H9 (cell line): ENCODE measurements around the gene FAM162A. TPM values are rescaled to one million over a fixed set of nuclear protein-coding genes. Genes with fewer than 3 reads are reported as not detected.

Source experiments
- DNase-seq: peaks from one replicate; pipeline ENCODE4 v3.0.0-alpha.2; 2017
- H2AFZ ChIP-seq: one replicate; pipeline ENCODE4 v1.6.1; 2013; ENCODE audit warnings: mild to moderate bottlenecking, low read length, control low read depth, moderate library complexity
- H2AK5ac ChIP-seq: 2 replicates; pipeline ENCODE4 v1.6.1; 2013; ENCODE audit warnings: low read length, control low read depth, mixed read lengths; ENCODE audit not compliant: insufficient read length
- H2BK120ac ChIP-seq: one replicate; pipeline ENCODE4 v1.6.1; 2013; ENCODE audit warnings: low read depth, mild to moderate bottlenecking, low read length, control low read depth, inconsistent platforms; ENCODE audit not compliant: poor library complexity, severe bottlenecking
- H2BK12ac ChIP-seq: 2 replicates; pipeline ENCODE4 v1.6.1; 2013; ENCODE audit warnings: low read length, control low read depth, mixed read lengths, low read depth; ENCODE audit not compliant: insufficient read length
- H2BK15ac ChIP-seq: 2 replicates; pipeline ENCODE4 v1.6.1; 2013; ENCODE audit warnings: low read depth, low read length, control low read depth
- H2BK20ac ChIP-seq: one replicate; pipeline ENCODE4 v1.6.1; 2013; ENCODE audit warnings: low read depth, mild to moderate bottlenecking, low read length, control low read depth, inconsistent platforms; ENCODE audit not compliant: poor library complexity, severe bottlenecking
- H2BK5ac ChIP-seq: 2 replicates; pipeline ENCODE4 v1.6.1; 2013; ENCODE audit warnings: low read length, control low read depth, mixed read lengths; ENCODE audit not compliant: insufficient read length
- H3K14ac ChIP-seq: 2 replicates; pipeline ENCODE4 v1.6.1; 2013; ENCODE audit warnings: low read length, control low read depth; ENCODE audit not compliant: insufficient read depth
- H3K18ac ChIP-seq: 2 replicates; pipeline ENCODE4 v1.6.1; 2013; ENCODE audit warnings: low read depth, mild to moderate bottlenecking, mixed read lengths, low read length, control low read depth; ENCODE audit not compliant: insufficient read length
- H3K23ac ChIP-seq: 2 replicates; pipeline ENCODE4 v1.6.1; 2013; ENCODE audit warnings: low read length, control low read depth, mixed read lengths, low read depth; ENCODE audit not compliant: insufficient read length
- H3K23me2 ChIP-seq: 2 replicates; pipeline ENCODE4 v1.6.1; 2013; ENCODE audit warnings: low read depth, mild to moderate bottlenecking, mixed read lengths, low read length, control low read depth; ENCODE audit not compliant: insufficient read length, poor library complexity, severe bottlenecking
- H3K27ac ChIP-seq: 2 replicates; pipeline ENCODE4 v1.5.1; 2013; ENCODE audit warnings: low read length, control low read depth, mixed read lengths, low read depth; ENCODE audit not compliant: insufficient read length
- H3K27me3 ChIP-seq: 2 replicates; pipeline ENCODE4 v1.6.1; 2013; ENCODE audit warnings: low read length, control low read depth, inconsistent platforms; ENCODE audit not compliant: insufficient read depth
- H3K4ac ChIP-seq: 2 replicates; pipeline ENCODE4 v1.6.1; 2013; ENCODE audit warnings: low read depth, mild to moderate bottlenecking, control low read depth, inconsistent platforms, low read length, moderate library complexity
- H3K4me1 ChIP-seq: 2 replicates; pipeline ENCODE4 v1.6.1; 2013; ENCODE audit warnings: low read length, control low read depth, inconsistent platforms; ENCODE audit not compliant: insufficient read depth
- H3K4me2 ChIP-seq: 2 replicates; pipeline ENCODE4 v1.6.1; 2013; ENCODE audit warnings: low read length, control low read depth, mixed read lengths; ENCODE audit not compliant: insufficient read length, insufficient read depth
- H3K56ac ChIP-seq: 2 replicates; pipeline ENCODE4 v1.6.1; 2013; ENCODE audit warnings: low read depth, mild to moderate bottlenecking, mixed read lengths, low read length, control low read depth; ENCODE audit not compliant: insufficient read length
- H3K79me1 ChIP-seq: 2 replicates; pipeline ENCODE4 v1.6.1; 2013; ENCODE audit warnings: low read depth, mild to moderate bottlenecking, moderate library complexity, low read length, control low read depth, inconsistent platforms; ENCODE audit not compliant: insufficient read depth, poor library complexity, severe bottlenecking
- H3K79me2 ChIP-seq: 2 replicates; pipeline ENCODE4 v1.6.1; 2013; ENCODE audit warnings: low read length, control low read depth, inconsistent platforms; ENCODE audit not compliant: insufficient read depth
- H3K9ac ChIP-seq: 2 replicates; pipeline ENCODE4 v1.6.1; 2013; ENCODE audit warnings: low read length, control low read depth, mixed read lengths; ENCODE audit not compliant: insufficient read length; ENCODE audit errors: extremely low read depth
- H3K9me3 ChIP-seq: one replicate; pipeline ENCODE4 v1.6.1; 2013; ENCODE audit warnings: low read depth, low read length, inconsistent platforms; ENCODE audit not compliant: control insufficient read depth
- H3T11ph ChIP-seq: one replicate; pipeline ENCODE4 v1.6.1; 2013; ENCODE audit warnings: mild to moderate bottlenecking, low read length, control low read depth, inconsistent platforms
- H4K20me1 ChIP-seq: one replicate; pipeline ENCODE4 v1.6.1; 2013; ENCODE audit not compliant: control insufficient read depth, insufficient read length, insufficient read depth
- H4K5ac ChIP-seq: 2 replicates; pipeline ENCODE4 v1.6.1; 2013; ENCODE audit warnings: low read depth, mild to moderate bottlenecking, mixed read lengths, low read length, control low read depth; ENCODE audit not compliant: insufficient read length
- H4K8ac ChIP-seq: replicated peaks from 2 replicates; pipeline ENCODE4 v1.6.1; 2013; ENCODE audit warnings: low read length, control low read depth, mixed read lengths, low read depth; ENCODE audit not compliant: insufficient read length
- H4K91ac ChIP-seq: 2 replicates; pipeline ENCODE4 v1.6.1; 2013; ENCODE audit warnings: low read depth, mild to moderate bottlenecking, moderate library complexity, mixed read lengths, low read length, control low read depth; ENCODE audit not compliant: insufficient read length
- H3K27ac Mint-ChIP-seq, 3 experiments: 2 replicates in 2 of 3; 3 replicates in 1 of 3; pipeline ENCODE4 v1.8.0; 2020 to 2021; ENCODE audit warnings: mixed read lengths in 3 of 3, mild to moderate bottlenecking in 1 of 3, moderate library complexity in 1 of 3
- H3K27me3 Mint-ChIP-seq: 2 replicates; pipeline ENCODE4 v1.8.0; 2021; ENCODE audit warnings: low read depth, mild to moderate bottlenecking, moderate library complexity, mixed read lengths
- H3K36me3 Mint-ChIP-seq, 3 experiments: 2 replicates in 2 of 3; 3 replicates in 1 of 3; pipeline ENCODE4 v1.8.0; 2020 to 2021; ENCODE audit warnings: low read depth in 3 of 3, mixed read lengths in 3 of 3; ENCODE audit not compliant: insufficient read depth in 1 of 3
- H3K4me1 Mint-ChIP-seq, 2 experiments: 2 replicates each; pipeline ENCODE4 v1.8.0; 2020; ENCODE audit warnings: mixed read lengths in 2 of 2
- H3K4me3 Mint-ChIP-seq, 2 experiments: 2 replicates in 1 of 2; 3 replicates in 1 of 2; pipeline ENCODE4 v1.8.0; 2020 to 2021; ENCODE audit warnings: mild to moderate bottlenecking in 2 of 2, mixed read lengths in 2 of 2, moderate library complexity in 1 of 2
- H3K9me3 Mint-ChIP-seq, 2 experiments: 2 replicates in 1 of 2; 3 replicates in 1 of 2; pipeline ENCODE4 v1.8.0; 2020; ENCODE audit warnings: mild to moderate bottlenecking in 2 of 2, mixed read lengths in 2 of 2, moderate library complexity in 1 of 2
- CTCF ChIP-seq: fragments of 200-600 bp; sonication (generic); conservative IDR thresholded peaks from 3 replicates; pipeline ENCODE4 v1.8.0; 2021; ENCODE audit warnings: antibody characterized with exemption, mild to moderate bottlenecking
- WGBS: extraction: QIAGEN DNeasy Blood & Tissue Kit; methylation state at CpG from one replicate; pipeline ENCODE4 v1.1.7; 2013; ENCODE audit warnings: missing lambda C conversion rate, low lambda C conversion rate, mixed read lengths; ENCODE audit not compliant: insufficient read length; ENCODE audit errors: extremely low coverage; 5-methylcytosine and 5-hydroxymethylcytosine counted together
- total RNA-seq: library from RNA; stranded (reverse); gene quantifications from 2 replicates; pipeline ENCODE4 v1.2.1, GENCODE V29; 2021

The FAM162A gene
- total RNA-seq, 1 experiment from 2014 or later, result 78.5 TPM

- H3K27me3 ChIP-seq, result no peaks in the 10 kb centered on the region
- H2BK20ac ChIP-seq, result no peak overlapping the region
- no peak overlapping the region for H3K4me2 ChIP-seq
- no peak overlapping the region for H3K4ac ChIP-seq
- Mint-ChIP-seq H3K36me3 (no peaks in the 10 kb centered on the region; a peak in 1 of 7 replicates), H3K9me3 (peaks cover 0 to 6% of the 10 kb centered on the region in 2 experiments; a peak in 3 of 5 replicates), H3K4me1 (no peaks in the 10 kb centered on the region), H3K4me3 (no peak overlapping the region), H3K27me3 (no peaks in the 10 kb centered on the region; the same call in 1 of the 2 replicates), H3K27ac (no peak overlapping the region)
- no peaks in the 10 kb centered on the region for H3K4me1 ChIP-seq
- H4K91ac ChIP-seq, result no peak overlapping the region
- no peak overlapping the region for H3K27ac ChIP-seq
- H2BK5ac ChIP-seq, result no peak overlapping the region
- no peak overlapping the region for H2AK5ac ChIP-seq
- no peaks in the 10 kb centered on the region for H3K23me2 ChIP-seq
- no peak overlapping the region for H3K56ac ChIP-seq
- no peak overlapping the region for H2BK15ac ChIP-seq
- H3K79me1 ChIP-seq, result no peaks in the 10 kb centered on the region
- H3K14ac ChIP-seq, result no peak overlapping the region
- no peak overlapping the region for H3T11ph ChIP-seq
- H2BK120ac ChIP-seq, result no peak overlapping the region
- H3K18ac ChIP-seq, result no peak overlapping the region
- H4K20me1 ChIP-seq, result no peaks in the 10 kb centered on the region
- no peak overlapping the region for H2AFZ ChIP-seq
- H2BK12ac ChIP-seq, result no peak overlapping the region
- no peaks in the 10 kb centered on the region for H3K9me3 ChIP-seq
- no peak for TF ChIP-seq CTCF
- no peak overlapping the region for H4K8ac ChIP-seq
- DNase-seq, result no peak
- no CpG with 5 or more reads among the region's 1 CpG for WGBS
- H3K9ac ChIP-seq, result no peak overlapping the region
- H3K79me2 ChIP-seq, result no peaks in the 10 kb centered on the region
- H4K5ac ChIP-seq, result no peak overlapping the region
- no peak overlapping the region for H3K23ac ChIP-seq
Observed at GRCh38 chr3:122349171-122349570, 34.8 kb upstream of the FAM162A start.
